ENCODE results near the gene GADD45G.
A peak's percentile ranks its signal among the peaks of the same experiment; 100 is the strongest.

The GADD45G gene, protein sequence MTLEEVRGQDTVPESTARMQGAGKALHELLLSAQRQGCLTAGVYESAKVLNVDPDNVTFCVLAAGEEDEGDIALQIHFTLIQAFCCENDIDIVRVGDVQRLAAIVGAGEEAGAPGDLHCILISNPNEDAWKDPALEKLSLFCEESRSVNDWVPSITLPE

DNA sequence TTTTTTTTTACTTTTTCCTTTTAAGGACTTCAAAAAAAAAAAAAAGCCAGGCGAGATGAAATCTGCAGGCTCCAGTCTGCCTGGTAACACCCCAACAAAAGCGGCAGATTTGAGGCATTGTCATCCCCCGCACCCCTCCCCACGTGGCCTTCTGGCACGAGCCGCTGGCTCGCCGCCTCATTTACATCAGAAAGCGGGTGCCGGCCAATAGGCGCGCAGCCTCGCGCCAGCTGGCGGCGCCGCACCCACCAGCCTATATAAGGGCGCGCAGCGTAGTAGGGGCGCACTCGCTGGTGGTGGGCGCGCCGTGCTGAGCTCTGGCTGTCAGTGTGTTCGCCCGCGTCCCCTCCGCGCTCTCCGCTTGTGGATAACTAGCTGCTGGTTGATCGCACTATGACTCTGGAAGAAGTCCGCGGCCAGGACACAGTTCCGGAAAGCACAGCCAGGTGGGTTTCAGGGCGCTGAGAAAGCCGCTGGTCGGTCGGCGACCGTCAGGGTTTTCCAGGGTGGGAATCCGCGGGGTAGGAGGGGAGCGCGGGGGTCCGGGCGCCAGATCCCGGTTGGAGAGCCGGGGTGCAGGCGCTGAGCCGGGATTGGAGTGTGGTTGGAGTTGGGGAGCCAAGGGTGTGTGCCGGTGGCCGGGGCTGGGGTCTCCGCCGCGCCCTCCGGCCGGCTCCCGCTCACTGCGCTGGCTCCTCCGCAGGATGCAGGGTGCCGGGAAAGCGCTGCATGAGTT is at the start of gene GADD45G:
TSS of gene GADD45G (plus strand) at position 284 of the 736 bp plus-strand sequence. CDS start at position 394, 110 bp downstream.
- peak within 1 kb of the TSS; percentile 72 for H3K27ac Mint-ChIP-seq
- H3K36me3 Mint-ChIP-seq (ENCODE audit: low read depth): peaks cover 4% of the 10 kb centered on the region
- peak within 1 kb of the TSS; percentile 84 for H3K4me3 Mint-ChIP-seq
- H3K27me3 Mint-ChIP-seq: peaks cover 24% of the 10 kb centered on the region
- H3K4me1 Mint-ChIP-seq (ENCODE audit: low read depth): peaks cover 44% of the 10 kb centered on the region
- H3K9me3 Mint-ChIP-seq: no peaks in the 10 kb centered on the region

DNA sequence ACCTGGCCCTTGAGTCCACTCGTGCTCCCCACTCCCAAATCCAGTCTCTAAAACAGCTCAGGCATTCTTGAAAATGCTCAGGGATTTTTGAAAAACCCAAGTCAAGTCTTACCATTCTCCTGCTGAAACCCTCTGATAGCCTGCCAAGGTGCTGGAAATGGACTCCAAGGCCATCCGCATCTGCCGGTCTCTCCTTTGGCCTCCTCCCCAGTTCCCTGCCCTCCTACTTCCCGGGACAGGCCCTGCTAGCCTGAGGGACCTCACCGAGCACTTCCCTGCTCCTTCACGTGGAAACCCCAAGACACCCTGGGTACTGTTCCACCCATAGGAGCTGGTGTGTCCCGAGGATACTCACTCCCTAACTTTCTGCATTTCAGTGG is 49.8 kb upstream of the GADD45G start:
- Mint-ChIP-seq H3K9me3 (no peaks in the 10 kb centered on the region), H3K27ac (no peak overlapping the region), H3K27me3 (no peaks in the 10 kb centered on the region)

DNA sequence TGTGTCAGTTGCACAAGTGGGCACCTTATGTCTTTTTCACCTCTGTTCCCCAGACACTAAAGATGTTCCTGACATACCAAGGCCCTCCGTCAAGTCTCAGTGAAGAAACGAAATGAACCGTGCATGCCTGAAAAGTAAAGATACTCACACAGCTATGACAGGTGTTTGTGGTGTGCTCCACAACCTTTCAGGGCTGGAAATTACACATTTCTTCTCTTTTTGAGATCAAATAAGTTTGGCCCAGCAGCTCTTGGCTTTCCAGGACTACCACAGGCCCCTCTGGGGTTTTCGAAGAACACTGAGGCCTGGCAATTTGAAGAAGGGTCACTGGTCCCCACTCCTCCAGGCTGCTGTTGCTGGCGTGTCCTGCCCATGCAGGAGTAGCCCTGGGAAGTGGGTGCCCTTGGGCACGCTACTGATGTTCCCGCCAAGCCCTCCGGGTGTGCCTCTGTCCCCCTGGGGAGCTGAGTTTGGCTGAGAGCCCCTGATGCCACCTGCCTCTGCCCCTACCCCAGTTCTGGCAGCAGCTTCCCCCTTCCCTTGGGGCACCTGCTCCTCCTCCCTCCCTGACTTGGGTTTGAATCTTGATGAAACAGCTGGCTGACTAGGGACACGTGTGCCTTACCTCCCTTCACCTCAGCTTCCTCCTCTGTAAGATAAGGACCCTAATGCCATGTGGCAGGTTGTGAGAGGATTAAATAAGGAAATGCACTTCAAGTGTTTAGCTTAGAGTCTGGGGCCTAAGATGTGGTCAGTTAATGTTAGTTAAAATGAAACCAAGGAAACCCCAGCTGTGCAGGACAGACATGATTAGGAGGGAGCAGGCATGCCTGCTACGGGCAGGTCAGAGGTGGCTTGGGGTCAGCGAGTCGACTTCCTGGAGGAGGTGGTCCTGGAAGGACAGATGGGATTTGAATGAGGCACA is 49.1 kb upstream of the GADD45G start:
- peak overlapping the region; percentile 57 for H3K27ac Mint-ChIP-seq
- no peaks in the 10 kb centered on the region for H3K9me3 Mint-ChIP-seq
- H3K36me3 Mint-ChIP-seq (ENCODE audit: low read depth): no peaks in the 10 kb centered on the region
- no peaks in the 10 kb centered on the region for H3K27me3 Mint-ChIP-seq
- H3K4me3 Mint-ChIP-seq: no peak overlapping the region
- H3K4me1 Mint-ChIP-seq (ENCODE audit: low read depth): peaks cover 22% of the 10 kb centered on the region

More for the DNA sequence above, 49.8 kb upstream of the GADD45G start:
- no peak overlapping the region for H3K4me3 Mint-ChIP-seq
- no peaks in the 10 kb centered on the region for H3K36me3 Mint-ChIP-seq (ENCODE audit: low read depth)
- H3K4me1 Mint-ChIP-seq (ENCODE audit: low read depth): peaks cover 22% of the 10 kb centered on the region

DNA sequence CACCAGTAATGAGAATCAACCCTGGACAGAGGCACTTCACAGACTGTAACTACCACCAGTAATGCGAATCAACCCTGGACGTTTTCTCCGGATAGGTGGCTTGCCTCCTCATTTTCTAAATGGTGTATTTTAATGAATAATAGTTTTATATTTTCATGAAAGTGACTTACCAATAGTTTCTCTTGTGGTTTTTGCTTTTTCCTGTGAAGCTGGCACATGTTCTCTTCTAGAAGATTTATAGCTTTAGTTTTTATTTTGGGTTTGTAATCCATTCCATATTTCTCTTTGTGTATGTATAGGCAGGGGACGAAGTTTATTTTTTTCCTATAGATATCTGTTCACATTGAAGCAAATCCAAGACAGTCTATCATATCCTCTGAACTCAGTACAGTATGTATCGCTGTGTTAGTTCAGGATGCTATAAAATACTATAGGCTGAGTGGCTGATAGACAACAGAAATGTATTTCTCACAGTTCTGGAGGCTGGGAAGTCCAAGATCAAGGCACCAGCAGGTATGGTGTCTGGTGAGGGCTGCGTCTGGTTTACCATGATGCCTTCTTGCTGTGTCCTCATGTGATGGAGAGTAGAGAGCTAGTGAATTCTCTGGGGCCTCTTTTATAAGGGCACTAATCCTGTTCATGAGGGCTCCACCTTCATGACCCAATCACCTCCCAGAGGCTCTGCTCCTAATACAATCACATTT is 46.5 kb upstream of the GADD45G start:
- H3K4me1 Mint-ChIP-seq (ENCODE audit: low read depth): peaks cover 22% of the 10 kb centered on the region
- no peak overlapping the region for H3K4me3 Mint-ChIP-seq
- no peaks in the 10 kb centered on the region for H3K27me3 Mint-ChIP-seq
- no peak overlapping the region for H3K27ac Mint-ChIP-seq
- no peaks in the 10 kb centered on the region for H3K36me3 Mint-ChIP-seq (ENCODE audit: low read depth)
- no peaks in the 10 kb centered on the region for H3K9me3 Mint-ChIP-seq

DNA sequence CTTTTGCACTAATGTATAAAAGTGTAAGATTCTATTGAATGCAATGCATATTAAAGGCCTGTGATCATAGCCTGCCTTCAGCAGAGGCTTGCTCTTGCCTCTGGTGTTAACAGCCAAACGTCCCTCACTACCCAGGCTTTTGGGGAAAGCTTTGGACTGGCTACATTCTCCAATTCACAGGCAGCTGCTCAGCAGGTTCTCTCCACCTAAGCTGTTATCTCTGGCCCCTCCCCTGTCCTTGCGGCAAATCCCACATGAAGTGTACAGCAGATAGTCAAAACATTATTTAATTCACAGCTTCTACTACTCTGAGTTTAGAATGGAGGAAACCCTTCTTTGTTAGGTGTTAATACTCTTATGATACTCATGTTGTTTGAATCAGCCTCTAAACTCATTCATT is 45.9 kb upstream of the GADD45G start:
- no peaks in the 10 kb centered on the region for H3K36me3 Mint-ChIP-seq (ENCODE audit: low read depth)

DNA sequence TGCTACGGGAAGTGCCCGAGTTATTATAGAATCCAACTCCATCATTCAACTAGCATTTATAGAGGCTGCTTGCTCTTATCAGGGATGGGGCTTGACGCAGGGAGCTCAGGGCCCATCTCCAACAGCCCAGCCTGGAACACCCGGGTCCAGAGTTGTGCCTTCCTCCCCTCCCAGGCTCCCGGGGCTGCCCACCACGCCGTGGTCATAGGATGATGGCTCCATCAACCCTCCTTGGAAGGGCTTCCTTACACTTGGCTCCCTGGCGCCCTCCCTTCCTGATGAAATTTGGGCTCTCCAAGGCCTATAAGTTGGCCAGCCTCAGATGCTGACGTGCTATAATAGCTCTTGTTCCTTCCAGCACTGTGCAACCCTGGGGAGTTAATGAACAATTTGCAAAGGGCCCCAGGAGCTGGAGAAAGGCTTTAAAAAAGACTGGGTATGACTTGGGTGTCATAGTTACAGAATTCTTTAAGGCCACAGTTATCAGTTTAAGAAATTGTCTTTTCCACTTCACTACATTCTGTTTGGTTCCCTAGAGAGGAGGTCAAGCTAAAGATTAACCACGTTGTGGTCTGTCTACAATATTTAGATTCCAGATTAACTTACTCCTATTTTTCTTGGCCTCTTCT is 42.5 kb upstream of the GADD45G start:
- Mint-ChIP-seq H3K4me1 (ENCODE audit: low read depth) (peaks cover 10% of the 10 kb centered on the region), H3K27ac (no peak overlapping the region), H3K36me3 (ENCODE audit: low read depth) (no peaks in the 10 kb centered on the region), H3K9me3 (peaks cover 3% of the 10 kb centered on the region), H3K27me3 (no peaks in the 10 kb centered on the region), H3K4me3 (no peak overlapping the region)

More for the DNA sequence above, 45.9 kb upstream of the GADD45G start:
- Mint-ChIP-seq H3K9me3 (no peaks in the 10 kb centered on the region), H3K27me3 (no peaks in the 10 kb centered on the region), H3K27ac (no peak overlapping the region), H3K4me3 (no peak overlapping the region), H3K4me1 (ENCODE audit: low read depth) (peaks cover 22% of the 10 kb centered on the region)

DNA sequence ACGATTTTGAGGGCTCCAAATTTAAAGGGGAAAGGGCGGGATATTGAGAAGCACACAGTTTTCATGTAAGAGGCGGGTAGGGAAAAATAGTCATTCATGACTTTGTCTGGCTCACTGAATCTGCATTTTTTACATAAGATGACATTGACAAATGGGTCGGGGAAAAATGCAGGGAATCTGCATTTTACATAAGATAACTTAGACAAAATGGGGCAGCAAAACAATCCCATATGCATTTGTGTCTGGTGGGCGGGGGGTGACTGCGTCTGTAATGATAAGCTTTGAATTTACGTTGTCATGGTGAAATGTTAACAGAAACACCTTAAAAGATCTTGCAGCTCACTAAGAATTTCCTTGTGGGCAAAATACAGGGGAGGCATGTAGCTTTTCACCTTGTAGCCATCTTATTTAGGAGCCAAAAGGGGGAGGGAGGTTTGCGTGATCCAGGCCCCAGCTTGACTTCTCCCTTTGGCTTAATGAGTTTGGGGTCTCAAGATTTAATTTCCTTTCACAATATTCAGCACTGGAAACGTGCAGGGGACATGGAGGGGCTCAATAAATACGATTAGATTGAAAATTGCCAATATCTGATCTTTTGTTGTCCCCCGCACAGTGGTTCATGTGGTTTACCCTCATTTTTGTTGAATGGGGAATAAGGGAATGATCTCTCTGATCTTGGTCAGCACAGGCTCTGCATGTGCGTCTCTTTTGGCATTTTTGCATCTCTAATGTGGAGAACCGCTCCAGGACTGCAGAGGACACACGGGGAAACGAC is 41.1 kb upstream of the GADD45G start:
- Mint-ChIP-seq H3K27ac (no peak overlapping the region), H3K4me1 (ENCODE audit: low read depth) (peaks cover 8% of the 10 kb centered on the region), H3K9me3 (peaks cover 3% of the 10 kb centered on the region), H3K27me3 (no peaks in the 10 kb centered on the region), H3K36me3 (ENCODE audit: low read depth) (no peaks in the 10 kb centered on the region), H3K4me3 (no peak overlapping the region)

DNA sequence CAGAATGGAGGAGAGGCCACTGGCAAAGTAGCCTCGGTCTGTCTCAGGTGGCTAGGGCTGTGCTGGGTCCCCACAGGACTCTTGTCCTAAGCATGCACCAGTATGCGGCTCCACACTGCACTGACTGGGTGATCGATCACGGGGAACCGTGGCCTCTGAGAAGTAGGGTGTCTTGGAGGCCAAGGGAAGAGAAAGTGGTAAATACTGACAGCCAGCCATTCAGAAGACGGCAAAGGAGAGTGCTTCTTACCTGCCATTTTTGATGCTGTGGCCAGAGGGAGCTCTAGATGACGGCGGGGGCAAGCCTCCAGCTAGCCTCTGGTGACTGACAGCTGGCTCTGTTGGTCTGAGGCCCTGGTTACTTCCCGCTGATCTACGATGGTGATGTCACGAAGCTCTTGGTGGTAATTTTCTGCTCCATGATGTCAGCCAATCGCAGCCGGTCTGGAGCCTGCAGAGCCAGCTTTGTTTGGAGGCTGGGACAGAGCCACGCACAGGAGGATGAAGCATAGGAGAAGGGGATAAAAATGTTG is 40.4 kb upstream of the GADD45G start:
- Mint-ChIP-seq H3K9me3 (peaks cover 3% of the 10 kb centered on the region), H3K36me3 (ENCODE audit: low read depth) (no peaks in the 10 kb centered on the region), H3K4me3 (no peak overlapping the region), H3K27ac (no peak overlapping the region), H3K4me1 (ENCODE audit: low read depth) (peaks cover 8% of the 10 kb centered on the region), H3K27me3 (no peaks in the 10 kb centered on the region)

DNA sequence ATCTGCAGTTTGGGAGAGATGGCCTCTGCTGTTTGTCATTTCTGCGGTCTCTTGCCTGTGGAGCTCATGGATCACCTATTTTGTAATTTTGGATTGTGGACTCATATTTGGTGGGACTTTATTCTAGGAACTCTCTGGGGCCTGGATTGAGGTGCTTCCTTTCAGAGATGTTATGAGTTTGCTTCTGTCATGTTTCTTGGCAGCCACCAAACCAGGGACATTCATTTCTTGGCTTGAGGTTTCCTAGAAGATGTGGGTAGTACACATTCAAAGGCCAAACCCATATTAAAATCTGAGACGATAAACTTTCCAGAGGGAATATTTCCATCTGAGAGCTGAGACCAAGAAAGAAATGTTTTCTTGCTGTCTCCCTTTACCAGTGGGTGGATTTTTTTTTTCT is 37.2 kb upstream of the GADD45G start:
- H3K27ac Mint-ChIP-seq: no peak overlapping the region

DNA sequence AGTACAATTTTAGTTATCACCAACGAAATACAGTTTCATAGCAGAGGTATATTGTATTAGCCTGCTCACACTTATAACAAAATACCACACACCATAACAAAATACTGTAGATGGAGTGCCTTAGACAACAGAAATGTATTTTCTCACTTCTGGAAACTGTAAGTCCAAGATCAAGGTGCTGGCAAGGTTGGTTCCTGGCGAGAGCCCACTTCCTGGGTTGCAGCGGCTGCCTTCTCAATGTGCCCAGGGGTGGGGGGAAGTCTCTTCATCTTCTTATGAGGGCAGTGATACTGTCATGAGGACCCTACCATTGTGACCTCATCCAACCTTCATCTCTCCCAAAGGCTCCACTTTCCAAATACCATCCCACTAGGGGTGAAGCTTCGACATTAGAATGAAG is 30.5 kb upstream of the GADD45G start:
- Mint-ChIP-seq H3K27me3 (peaks cover 21% of the 10 kb centered on the region), H3K27ac (no peak overlapping the region), H3K9me3 (no peaks in the 10 kb centered on the region), H3K36me3 (ENCODE audit: low read depth) (no peaks in the 10 kb centered on the region), H3K4me3 (no peak overlapping the region), H3K4me1 (ENCODE audit: low read depth) (peaks cover 18% of the 10 kb centered on the region)

More for the DNA sequence above, 37.2 kb upstream of the GADD45G start:
- Mint-ChIP-seq H3K9me3 (peaks cover 3% of the 10 kb centered on the region), H3K36me3 (ENCODE audit: low read depth) (no peaks in the 10 kb centered on the region), H3K27me3 (peaks cover 7% of the 10 kb centered on the region), H3K4me3 (no peak overlapping the region), H3K4me1 (ENCODE audit: low read depth) (peaks cover 16% of the 10 kb centered on the region)

DNA sequence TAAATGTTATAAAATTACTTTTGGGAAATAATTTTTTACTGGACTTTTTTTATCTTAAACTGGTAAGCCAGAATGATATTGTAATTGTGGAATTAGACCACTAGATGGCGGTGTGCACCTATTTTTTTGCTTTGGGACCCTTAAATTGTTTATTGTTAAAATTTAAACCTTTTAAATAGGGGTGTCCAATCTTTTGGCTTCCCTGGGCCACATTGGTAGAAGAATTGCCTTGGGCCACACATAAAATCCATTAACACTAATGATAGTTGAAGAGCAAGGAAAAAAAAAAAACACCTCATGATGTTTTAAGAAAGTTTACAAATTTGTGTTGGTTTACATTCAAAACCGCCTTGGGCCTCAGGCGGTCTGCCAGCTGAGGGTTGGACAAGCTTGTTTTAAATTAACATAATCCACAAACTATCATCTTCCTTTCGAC is 28.4 kb upstream of the GADD45G start:
- Mint-ChIP-seq H3K27ac (no peak overlapping the region), H3K27me3 (peaks cover 21% of the 10 kb centered on the region), H3K36me3 (ENCODE audit: low read depth) (no peaks in the 10 kb centered on the region), H3K4me3 (no peak overlapping the region), H3K9me3 (no peaks in the 10 kb centered on the region), H3K4me1 (ENCODE audit: low read depth) (peaks cover 21% of the 10 kb centered on the region)

DNA sequence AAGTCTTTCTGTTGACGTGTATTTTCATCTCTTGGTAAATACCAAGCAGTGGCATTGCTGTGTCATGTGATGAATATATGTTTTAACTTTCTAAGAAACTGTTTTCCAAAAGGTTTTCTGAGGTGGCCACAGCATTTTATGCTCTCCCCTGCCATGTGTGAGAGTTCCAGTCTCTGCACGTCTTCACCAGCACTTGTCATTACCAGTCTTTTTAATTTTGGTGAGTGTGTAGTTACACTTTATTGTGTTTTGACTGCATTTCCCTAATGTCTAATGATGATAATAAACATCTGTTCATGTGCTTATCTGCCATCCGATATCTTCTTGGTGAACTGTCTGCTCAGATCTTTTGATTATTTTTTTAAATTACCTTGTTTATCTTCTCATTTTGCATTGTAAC is 27.4 kb upstream of the GADD45G start:
- peaks cover 14% of the 10 kb centered on the region for H3K27me3 Mint-ChIP-seq
- H3K36me3 Mint-ChIP-seq (ENCODE audit: low read depth): no peaks in the 10 kb centered on the region
- H3K4me1 Mint-ChIP-seq (ENCODE audit: low read depth): peaks cover 21% of the 10 kb centered on the region
- no peaks in the 10 kb centered on the region for H3K9me3 Mint-ChIP-seq
- no peak overlapping the region for H3K27ac Mint-ChIP-seq
- H3K4me3 Mint-ChIP-seq: no peak overlapping the region

DNA sequence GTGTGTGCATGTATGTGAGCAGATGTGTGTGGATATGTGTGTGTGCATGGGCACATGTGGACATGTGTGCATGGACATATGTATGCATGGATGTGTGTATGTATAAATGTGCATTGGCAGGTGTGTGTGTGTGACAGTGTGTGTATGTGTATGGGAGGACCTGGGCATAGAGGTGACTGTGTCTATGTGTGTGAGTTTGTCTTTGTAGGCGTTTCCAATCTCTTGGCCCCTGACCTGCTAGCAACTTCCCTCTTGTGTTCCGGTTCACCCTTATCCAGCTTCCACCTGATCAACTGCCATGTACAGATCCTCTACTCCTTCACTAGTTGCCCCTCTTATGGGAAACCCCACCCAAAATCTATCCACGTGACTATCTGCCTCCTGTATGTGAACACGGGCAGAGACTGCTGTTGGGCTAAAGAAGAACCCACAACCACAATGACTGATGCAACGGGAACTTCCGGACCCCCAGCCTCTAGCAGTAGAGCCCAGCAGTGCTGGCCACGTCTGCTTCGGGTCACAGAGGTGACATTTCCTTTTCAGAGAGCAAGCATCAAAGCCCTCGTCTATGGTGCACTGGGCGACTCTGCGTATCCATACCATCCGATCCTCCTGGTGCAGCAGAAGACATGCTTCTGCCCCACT is 24.9 kb upstream of the GADD45G start:
- peaks cover 11% of the 10 kb centered on the region for H3K4me1 Mint-ChIP-seq (ENCODE audit: low read depth)
- H3K4me3 Mint-ChIP-seq: no peak overlapping the region
- no peaks in the 10 kb centered on the region for H3K36me3 Mint-ChIP-seq (ENCODE audit: low read depth)
- no peak overlapping the region for H3K27ac Mint-ChIP-seq
- H3K27me3 Mint-ChIP-seq: peaks cover 34% of the 10 kb centered on the region
- H3K9me3 Mint-ChIP-seq: peaks cover 5% of the 10 kb centered on the region
